Nephron progenitor cell (in vitro differentiated cells): ENCODE data around the gene P2RY2.

Experiments
- DNase-seq: peaks from one replicate; pipeline ENCODE4 v3.0.0; 2021
- H3K27ac Mint-ChIP-seq: 2 replicates; pipeline ENCODE4 v1.8.0; 2021; ENCODE audit warnings: mild to moderate bottlenecking, moderate library complexity, mixed read lengths
- H3K27me3 Mint-ChIP-seq: 2 replicates; pipeline ENCODE4 v1.8.0; 2021; ENCODE audit warnings: mild to moderate bottlenecking, low read depth, mixed read lengths; ENCODE audit not compliant: poor library complexity
- H3K36me3 Mint-ChIP-seq: 2 replicates; pipeline ENCODE4 v1.8.0; 2021; ENCODE audit warnings: low read depth, mixed read lengths
- H3K4me1 Mint-ChIP-seq: 2 replicates; pipeline ENCODE4 v1.8.0; 2021; ENCODE audit warnings: mixed read lengths
- H3K4me3 Mint-ChIP-seq: 2 replicates; pipeline ENCODE4 v1.8.0; 2021; ENCODE audit warnings: mild to moderate bottlenecking, moderate library complexity, mixed read lengths
- H3K9me3 Mint-ChIP-seq: 2 replicates; pipeline ENCODE4 v1.8.0; 2021; ENCODE audit warnings: mild to moderate bottlenecking, moderate library complexity, mixed read lengths
- CTCF ChIP-seq: fragments of 200-600 bp; sonication (generic); IDR thresholded peaks from 2 replicates; pipeline ENCODE4 v1.5.0; 2021; ENCODE audit warnings: antibody characterized with exemption

Gene P2RY2

GRCh38 chr11:73284106-73284505, 66.0 kb downstream of the P2RY2 start:
- no peak overlapping the region for H3K4me3 Mint-ChIP-seq

GRCh38 chr11:73285721-73286120, 67.6 kb downstream of the P2RY2 start:
- Mint-ChIP-seq H3K9me3 (no peaks in the 10 kb centered on the region), H3K36me3 (no peaks in the 10 kb centered on the region), H3K27me3 (peaks cover 4% of the 10 kb centered on the region), H3K27ac (no peak overlapping the region), H3K4me3 (no peak overlapping the region), H3K4me1 (peaks cover 49% of the 10 kb centered on the region)
- TF ChIP-seq CTCF: no peak
- no peak for DNase-seq

More at GRCh38 chr11:73284106-73284505, 66.0 kb downstream of the P2RY2 start:
- Mint-ChIP-seq H3K27ac (no peak overlapping the region), H3K4me1 (peaks cover 47% of the 10 kb centered on the region), H3K27me3 (peaks cover 7% of the 10 kb centered on the region), H3K9me3 (no peaks in the 10 kb centered on the region), H3K36me3 (no peaks in the 10 kb centered on the region)
- no peak for TF ChIP-seq CTCF
- DNase-seq: no peak
